IMR-90 (cell line): ENCODE measurements around the gene RABGGTA. TPM values are rescaled to one million over a fixed set of nuclear protein-coding genes. Genes with fewer than 3 reads are reported as not detected.

Experiments
- ATAC-seq: fragments of 200-7000 bp; cut with Tn5 transposase; 2 replicates; pipeline ENCODE4 v1.9.1; 2020; ENCODE audit warnings: low read depth, mild to moderate bottlenecking, moderate library complexity
- BruUV-seq: library from RNA; stranded (reverse); fragments of 400-500 nt; replicated peaks from 2 replicates; lab custom pipeline; 2021; lab: Mats Ljungman, UMichigan
- CTCF ChIA-PET: fragments of 300-600 bp; formaldehyde crosslinking; extraction: SDS; loops from one replicate; lab custom pipeline; 2021; ENCODE audit warnings: antibody characterized with exemption; lab: Yijun Ruan, JAX
- POLR2A ChIA-PET: fragments of 300-600 bp; sonication (Branson Sonifier 250); formaldehyde crosslinking; loops from one replicate; lab custom pipeline; 2022; ENCODE audit warnings: antibody characterized with exemption; ENCODE audit not compliant: unreplicated experiment; lab: Charles Lee
- DNase-seq: peaks from one replicate; pipeline ENCODE4 v3.0.0; 2013
- H2AFZ ChIP-seq: replicated peaks from 2 replicates; pipeline ENCODE3; 2013; ENCODE audit warnings: low read length, mild to moderate bottlenecking; ENCODE audit not compliant: poor library complexity
- H2AK5ac ChIP-seq: 2 replicates; pipeline ENCODE4 v1.6.1; 2013; ENCODE audit warnings: low read depth, low read length, inconsistent platforms
- H2AK9ac ChIP-seq: replicated peaks from 2 replicates; pipeline ENCODE3; 2013; ENCODE audit warnings: mild to moderate bottlenecking, low read depth, low read length, moderate library complexity; ENCODE audit not compliant: poor library complexity
- H2BK120ac ChIP-seq: 2 replicates; pipeline ENCODE4 v1.6.1; 2013; ENCODE audit warnings: low read depth, low read length, inconsistent platforms
- H2BK15ac ChIP-seq: 3 replicates; pipeline ENCODE4 v1.6.1; 2013; ENCODE audit warnings: low read depth, low read length, inconsistent platforms
- H2BK20ac ChIP-seq: 2 replicates; pipeline ENCODE4 v1.6.1; 2013; ENCODE audit warnings: low read depth, mild to moderate bottlenecking, inconsistent platforms, low read length, moderate library complexity
- H2BK5ac ChIP-seq: 2 replicates; pipeline ENCODE4 v1.6.1; 2013; ENCODE audit warnings: mild to moderate bottlenecking, low read depth, low read length, inconsistent platforms; ENCODE audit not compliant: poor library complexity, severe bottlenecking
- H3K14ac ChIP-seq: replicated peaks from 2 replicates; pipeline ENCODE4 v1.6.1; 2013; ENCODE audit warnings: low read depth, low read length, inconsistent platforms
- H3K18ac ChIP-seq: 2 replicates; pipeline ENCODE4 v1.6.1; 2013; ENCODE audit warnings: low read depth, low read length, control low read depth
- H3K23ac ChIP-seq: 2 replicates; pipeline ENCODE4 v1.6.1; 2013; ENCODE audit warnings: low read depth, low read length, inconsistent platforms
- H3K27ac ChIP-seq: 2 replicates; pipeline ENCODE4 v1.5.1; 2013; ENCODE audit warnings: mild to moderate bottlenecking, control low read depth, low read length; ENCODE audit not compliant: insufficient read depth
- H3K27me3 ChIP-seq: 2 replicates; pipeline ENCODE4 v1.6.1; 2013; ENCODE audit warnings: low read length; ENCODE audit not compliant: control insufficient read depth, insufficient read depth
- H3K36me3 ChIP-seq: 2 replicates; pipeline ENCODE4 v1.6.1; 2013; ENCODE audit warnings: low read length, mixed read lengths; ENCODE audit not compliant: control insufficient read depth, insufficient read depth
- H3K4ac ChIP-seq: 2 replicates; pipeline ENCODE4 v1.6.1; 2013; ENCODE audit warnings: low read depth, low read length, inconsistent platforms
- H3K4me1 ChIP-seq: 2 replicates; pipeline ENCODE4 v1.6.1; 2013; ENCODE audit warnings: low read length, mixed read lengths; ENCODE audit not compliant: control insufficient read depth, insufficient read depth
- H3K4me2 ChIP-seq: 2 replicates; pipeline ENCODE4 v1.6.1; 2013; ENCODE audit warnings: low read depth, mild to moderate bottlenecking, control low read depth, low read length, moderate library complexity
- H3K4me3 ChIP-seq: 2 replicates; pipeline ENCODE4 v1.5.1; 2013; ENCODE audit warnings: low read depth, mild to moderate bottlenecking, control low read depth, low read length, moderate library complexity; ENCODE audit not compliant: insufficient read depth
- H3K56ac ChIP-seq: 2 replicates; pipeline ENCODE4 v1.6.1; 2013; ENCODE audit warnings: low read length, inconsistent platforms; ENCODE audit not compliant: insufficient read depth; ENCODE audit errors: extremely low read depth
- H3K79me1 ChIP-seq, 2 experiments: 2 replicates each; pipeline ENCODE4 v1.6.1; 2013; ENCODE audit warnings: low read length in 2 of 2, inconsistent platforms in 1 of 2, low read depth in 1 of 2
- H3K9ac ChIP-seq: 2 replicates; pipeline ENCODE4 v1.6.1; 2013; ENCODE audit warnings: low read depth, low read length, control low read depth
- H3K9me1 ChIP-seq: 2 replicates; pipeline ENCODE4 v1.6.1; 2013; ENCODE audit warnings: low read length, inconsistent platforms; ENCODE audit not compliant: insufficient read depth
- H3K9me3 ChIP-seq: 2 replicates; pipeline ENCODE4 v1.6.1; 2013; ENCODE audit warnings: low read length; ENCODE audit not compliant: control insufficient read depth, insufficient read depth
- H4K20me1 ChIP-seq: 2 replicates; pipeline ENCODE4 v1.6.1; 2013; ENCODE audit warnings: low read length, inconsistent platforms; ENCODE audit not compliant: insufficient read depth
- H4K5ac ChIP-seq: 2 replicates; pipeline ENCODE4 v1.6.1; 2013; ENCODE audit warnings: mild to moderate bottlenecking, low read depth, low read length, control low read depth
- H4K8ac ChIP-seq, 2 experiments: 2 replicates each; pipeline ENCODE4 v1.6.1; 2013; ENCODE audit warnings: low read depth in 2 of 2, low read length in 2 of 2, control low read depth in 1 of 2, inconsistent platforms in 1 of 2
- H4K91ac ChIP-seq: 2 replicates; pipeline ENCODE4 v1.6.1; 2013; ENCODE audit warnings: low read depth, low read length, inconsistent platforms; ENCODE audit not compliant: insufficient read depth
- MAFK ChIP-seq: IDR thresholded peaks from 2 replicates; pipeline ENCODE4 v1.6.1; 2012; ENCODE audit warnings: low read depth, low read length, improper control_type of control experiment
- RAD21 ChIP-seq: IDR thresholded peaks from 2 replicates; pipeline ENCODE4 v1.6.1; 2012; ENCODE audit warnings: low read length, improper control_type of control experiment
- WGBS, 2 experiments: methylation state at CpG; one replicate each; pipeline versions ENCODE4 v1.1.5 to v1.1.7; 2013; ENCODE audit warnings: missing lambda C conversion rate in 2 of 2; ENCODE audit not compliant: insufficient read length in 1 of 2; ENCODE audit errors: extremely low coverage in 2 of 2; 5-methylcytosine and 5-hydroxymethylcytosine counted together
- dilution Hi-C: fragments of 300-500 bp; cut with HindIII; formaldehyde crosslinking; loops from one replicate; pipeline ENCODE4 v1.14.3; 2018; ENCODE audit warnings: low sequenced_read_pairs; ENCODE audit not compliant: unreplicated experiment
- in situ Hi-C: fragments of 300-500 bp; cut with MboI; formaldehyde crosslinking; loops from 3 replicates; pipeline ENCODE4 v1.14.3; 2019; ENCODE audit warnings: low sequenced_read_pairs, inconsistent platforms, mixed read lengths
- intact Hi-C: fragments of 100-400 bp; cut with micrococcal nuclease; formaldehyde crosslinking; loops from 2 replicates; pipeline ENCODE4 v1.10.0; 2022
- polyA plus RNA-seq, 3 experiments: library from polyadenylated mRNA; depleted of rRNA; stranded (reverse); fragments of >200 nt; gene quantifications; 2 replicates each; pipeline ENCODE4 v1.2.3, GENCODE V29; 2012; ENCODE audit warnings: low replicate concordance in 1 of 3
- total RNA-seq: library from RNA; depleted of rRNA; stranded (reverse); fragments of >200 nt; gene quantifications from 2 replicates; pipeline ENCODE4 v1.2.3, GENCODE V29; 2012

The RABGGTA gene
- total and polyA plus RNA-seq, 2 of the 4 experiments (the other 2 are of a cell fraction) = 25.6 to 55.6 TPM

DNA sequence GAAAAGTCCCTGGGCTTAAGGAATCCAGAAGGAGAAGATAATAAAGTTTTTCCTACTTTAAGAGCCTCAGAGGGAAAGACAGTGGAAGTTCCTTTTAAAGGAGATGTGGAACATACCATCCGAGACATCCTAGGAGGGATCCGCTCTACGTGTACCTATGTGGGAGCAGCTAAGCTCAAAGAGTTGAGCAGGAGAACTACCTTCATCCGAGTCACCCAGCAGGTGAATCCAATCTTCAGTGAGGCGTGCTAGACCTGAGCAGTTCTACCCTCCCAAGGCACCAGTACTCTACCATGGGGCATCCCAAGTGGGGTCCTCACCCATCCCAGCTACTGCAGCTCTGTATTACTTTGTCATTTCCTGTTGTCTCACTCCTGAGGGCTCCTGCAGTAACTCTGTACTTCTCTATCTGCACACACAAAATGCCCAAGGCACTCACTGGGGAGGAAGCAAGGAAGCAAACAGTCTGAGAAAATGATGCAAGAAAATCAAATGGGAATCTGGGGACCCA lies 32.8 kb downstream of the RABGGTA start:
- H3K23ac ChIP-seq = no peak overlapping the region
- no peak for ATAC-seq
- dilution Hi-C loops (no loop called here), in situ Hi-C loops (loop anchor here (10.0 kb wide), 1 partner anchor 196 kb away; no protein-coding TSS in a partner anchor), intact Hi-C loops (no loop called here)
- 95% methylated on average over 3 of the region's 5 CpGs; no CpG with 5 or more reads in 1 of the 2 experiments for WGBS, 2 experiments
- H3K4ac ChIP-seq = no peak overlapping the region
- H3K9me1 ChIP-seq = peaks cover 24% of the 10 kb centered on the region
- H3K56ac ChIP-seq = no peak overlapping the region
- POLR2A ChIA-PET = no interaction called here
- no peak overlapping the region for H3K27ac ChIP-seq
- no peak overlapping the region for H4K8ac ChIP-seq
- CTCF ChIA-PET = interaction anchor here (1.2 kb wide), 1 partner anchor 59 kb away, joined by 3 read pairs; no protein-coding TSS in a partner anchor
- no TSS peak for BruUV-seq
- no peak overlapping the region for H3K9ac ChIP-seq
- peaks cover 56 to 82% of the 10 kb centered on the region in 2 experiments for H3K79me1 ChIP-seq
- H2AK5ac ChIP-seq = no peak overlapping the region
- H3K18ac ChIP-seq = no peak overlapping the region
- peaks cover 4% of the 10 kb centered on the region for H4K20me1 ChIP-seq
- no peak overlapping the region for H4K5ac ChIP-seq
- H2AFZ ChIP-seq = no peak overlapping the region
- TF ChIP-seq RAD21 (no peak), MAFK (no peak)
- no peak overlapping the region for H2BK5ac ChIP-seq
- H3K4me3 ChIP-seq = no peak overlapping the region
- no peaks in the 10 kb centered on the region for H3K27me3 ChIP-seq
- no peak overlapping the region for H2AK9ac ChIP-seq
- H2BK20ac ChIP-seq = no peak overlapping the region
- no peak overlapping the region for H2BK15ac ChIP-seq
- H3K36me3 ChIP-seq = peaks cover 44% of the 10 kb centered on the region
- H3K14ac ChIP-seq = no peak overlapping the region
- H3K4me1 ChIP-seq = peaks cover 14% of the 10 kb centered on the region
- DNase-seq = no peak
- H3K9me3 ChIP-seq = no peaks in the 10 kb centered on the region
- H3K4me2 ChIP-seq = no peak overlapping the region
- no peak overlapping the region for H2BK120ac ChIP-seq
- no peak overlapping the region for H4K91ac ChIP-seq
